Prostate gland (tissue), 2 donors: Measurements from ENCODE around the gene CHCHD3. TPM values are rescaled to one million over a fixed set of nuclear protein-coding genes. Genes with fewer than 3 reads are reported as not detected.

ENCODE experiments used
- DNase-seq: peaks from one replicate; pipeline ENCODE4 v3.0.0-alpha.2; 2019; ENCODE audit warnings: low spot score
- H3K27ac ChIP-seq, 2 donors: fragments of 200-600 bp; sonication (generic); 2 replicates each; pipeline ENCODE4 v1.5.1; 2017 to 2019
- H3K27me3 ChIP-seq: fragments of 200-600 bp; sonication (generic); replicated peaks from 2 replicates; pipeline ENCODE4 v1.5.1; 2019; ENCODE audit not compliant: insufficient read depth
- H3K36me3 ChIP-seq, 2 donors: fragments of 200-600 bp; sonication (generic); 1 replicate in 1 of 2; 2 replicates in 1 of 2; pipeline versions ENCODE4 v1.5.1 to v1.8.1; 2017 to 2019
- H3K4me1 ChIP-seq: fragments of 200-600 bp; sonication (generic); replicated peaks from 2 replicates; pipeline ENCODE4 v1.5.1; 2019
- H3K4me3 ChIP-seq, 2 donors: fragments of 200-600 bp; sonication (generic); 2 replicates each; pipeline ENCODE4 v1.5.1; 2017 to 2019
- H3K9me3 ChIP-seq: fragments of 200-600 bp; sonication (generic); 2 replicates; pipeline ENCODE4 v1.5.1; 2017
- CTCF ChIP-seq, 4 experiments: fragments of 200-600 bp in 2 of 4; fragments of 450-650 bp in 2 of 4; sonication (generic) in 2 of 4; IDR thresholded peaks; 1 replicate in 3 of 4; 2 replicates in 1 of 4; pipeline ENCODE4 v1.5.1; 2016 to 2019; ENCODE audit warnings: antibody characterized with exemption in 4 of 4, mild to moderate bottlenecking in 2 of 4, moderate library complexity in 2 of 4
- POLR2A ChIP-seq: fragments of 450-650 bp; IDR thresholded peaks from one replicate; pipeline ENCODE4 v1.6.1; 2016; ENCODE audit warnings: antibody characterized with exemption, mild to moderate bottlenecking
- POLR2AphosphoS5 ChIP-seq: sonication (generic); formaldehyde crosslinking; IDR thresholded peaks from one replicate; pipeline ENCODE4 v1.6.1; 2017; ENCODE audit warnings: antibody characterized with exemption
- WGBS: methylation state at CpG from one replicate; pipeline ENCODE4 v1.1.5; 2018; 5-methylcytosine and 5-hydroxymethylcytosine counted together
- intact Hi-C: fragments of 100-400 bp; cut with DNase I; formaldehyde crosslinking; loops from one replicate; pipeline ENCODE4 v1.14.2; 2022
- total RNA-seq, 2 donors: library from RNA; depleted of rRNA; stranded (reverse); fragments of >200 nt; gene quantifications; one replicate each; pipeline ENCODE4 v1.1.0, GENCODE V29; 2016

Gene CHCHD3
- total RNA-seq, 2 donors from 2014 or later, result 33.2 to 40.9 TPM

- TF ChIP-seq CTCF (IDR thresholded peaks at IDR 0.05) (no peak), POLR2A (no peak)
- H3K9me3 ChIP-seq, result no peaks in the 10 kb centered on the region
- intact Hi-C loops, result no loop called here
- no peak overlapping the region for H3K4me3 ChIP-seq
- H3K4me1 ChIP-seq, result no peaks in the 10 kb centered on the region
- no peaks in the 10 kb centered on the region for H3K36me3 ChIP-seq
- H3K27me3 ChIP-seq, result no peaks in the 10 kb centered on the region
- WGBS, result 76% methylated on average over 4 of the region's 4 CpGs
- no peak overlapping the region for H3K27ac ChIP-seq
- DNase-seq, result no peak
These were observed 33.3 kb downstream of the CHCHD3 start for GRCh38 chr7:133048589-133048988.

GRCh38 chr7:133047321-133047720 is 34.6 kb downstream of the CHCHD3 start:
- no peak for TF ChIP-seq CTCF (IDR thresholded peaks at IDR 0.05)
- no peak for TF ChIP-seq POLR2A
- TF ChIP-seq POLR2AphosphoS5, result no peak
- Histone ChIP-seq H3K4me3 (no peak overlapping the region), H3K27ac (no peak overlapping the region), H3K36me3 (no peaks in the 10 kb centered on the region), H3K27me3 (no peaks in the 10 kb centered on the region), H3K4me1 (no peaks in the 10 kb centered on the region), H3K9me3 (no peaks in the 10 kb centered on the region)
- intact Hi-C loops, result no loop called here
- 45% methylated on average over 2 of the region's 2 CpGs for WGBS
- no peak for DNase-seq

DNA sequence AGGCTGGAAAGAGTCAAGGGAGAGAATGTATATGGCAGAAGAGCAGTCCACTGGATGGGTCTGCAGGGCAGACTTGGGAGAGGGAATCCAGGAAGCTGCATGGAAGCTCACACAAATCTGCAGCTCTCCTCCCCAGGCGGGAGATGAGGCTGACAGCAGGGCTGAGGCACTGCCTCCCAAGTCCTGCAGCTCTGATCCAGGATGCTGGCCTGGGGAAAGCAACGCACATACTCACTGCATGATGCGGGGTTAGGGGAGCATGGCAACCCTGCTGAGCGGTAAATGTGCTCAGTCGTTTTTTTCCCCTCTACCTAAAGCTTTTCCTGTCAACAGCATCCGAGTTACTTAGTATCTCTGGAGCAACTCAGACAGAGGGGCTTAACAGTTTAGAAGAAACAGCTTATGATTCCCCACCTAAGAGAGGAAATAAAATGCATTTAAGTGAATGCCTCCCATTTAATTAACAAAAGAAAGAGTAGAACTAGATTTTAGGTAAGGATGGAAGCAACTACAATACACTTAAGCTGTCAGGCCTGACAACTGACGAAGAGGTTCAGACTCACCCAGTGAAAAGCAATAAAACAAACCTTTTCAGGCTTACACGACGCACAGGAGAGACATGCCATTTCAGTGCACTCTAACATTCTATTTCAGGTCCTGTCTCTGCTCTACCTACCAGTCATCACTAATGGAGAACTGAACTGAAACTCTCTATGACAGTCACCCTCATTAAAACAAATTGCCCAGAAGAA is 37.0 kb downstream of the CHCHD3 start:
- no peaks in the 10 kb centered on the region for H3K4me1 ChIP-seq
- H3K27ac ChIP-seq, result no peak overlapping the region
- H3K4me3 ChIP-seq, result no peak overlapping the region
- H3K9me3 ChIP-seq, result no peaks in the 10 kb centered on the region
- TF ChIP-seq POLR2A, result no peak
- intact Hi-C loops, result no loop called here
- 84% methylated on average over 9 of the region's 9 CpGs for WGBS
- DNase-seq, result no peak
- H3K27me3 ChIP-seq, result no peaks in the 10 kb centered on the region
- H3K36me3 ChIP-seq, result no peaks in the 10 kb centered on the region

DNA sequence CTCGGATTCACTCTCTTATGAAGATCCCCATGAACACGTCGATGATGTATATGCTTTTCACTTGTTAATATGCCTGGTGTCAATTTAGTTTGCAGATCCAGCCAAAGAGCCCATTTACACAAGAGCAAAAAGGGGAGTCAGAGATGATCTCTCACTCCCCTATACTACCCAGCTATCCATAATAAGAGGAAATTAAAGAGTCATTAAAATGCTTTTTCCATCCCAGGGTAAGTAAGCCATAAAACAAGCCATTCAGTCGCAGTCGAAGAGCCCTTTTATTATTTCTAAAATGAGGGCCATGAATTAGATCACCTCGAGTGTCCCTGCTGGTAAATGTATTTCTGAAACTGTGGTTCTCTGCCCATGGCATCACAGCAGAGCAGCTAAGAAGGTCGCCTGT is 41.2 kb downstream of the CHCHD3 start:
- intact Hi-C loops, result no loop called here
- 86% methylated on average over 7 of the region's 7 CpGs for WGBS
- DNase-seq, result no peak
- no peaks in the 10 kb centered on the region for H3K27me3 ChIP-seq
- TF ChIP-seq POLR2AphosphoS5, result no peak
- no peak for TF ChIP-seq CTCF (IDR thresholded peaks at IDR 0.05)
- no peak for TF ChIP-seq POLR2A
- no peak overlapping the region for H3K4me3 ChIP-seq
- H3K4me1 ChIP-seq, result no peaks in the 10 kb centered on the region
- no peaks in the 10 kb centered on the region for H3K36me3 ChIP-seq
- H3K9me3 ChIP-seq, result no peaks in the 10 kb centered on the region
- H3K27ac ChIP-seq, result no peak overlapping the region

GRCh38 chr7:133040178-133040577 is 41.7 kb downstream of the CHCHD3 start:
- H3K36me3 ChIP-seq, result no peaks in the 10 kb centered on the region
- intact Hi-C loops, result no loop called here
- H3K4me1 ChIP-seq, result no peaks in the 10 kb centered on the region
- H3K27me3 ChIP-seq, result no peaks in the 10 kb centered on the region
- DNase-seq, result no peak
- TF ChIP-seq POLR2AphosphoS5, result no peak
- no peak for TF ChIP-seq POLR2A
- H3K27ac ChIP-seq, result no peak overlapping the region
- WGBS, result 94% methylated on average over 1 of the region's 1 CpG
- H3K4me3 ChIP-seq, result no peak overlapping the region
- no peaks in the 10 kb centered on the region for H3K9me3 ChIP-seq

DNA sequence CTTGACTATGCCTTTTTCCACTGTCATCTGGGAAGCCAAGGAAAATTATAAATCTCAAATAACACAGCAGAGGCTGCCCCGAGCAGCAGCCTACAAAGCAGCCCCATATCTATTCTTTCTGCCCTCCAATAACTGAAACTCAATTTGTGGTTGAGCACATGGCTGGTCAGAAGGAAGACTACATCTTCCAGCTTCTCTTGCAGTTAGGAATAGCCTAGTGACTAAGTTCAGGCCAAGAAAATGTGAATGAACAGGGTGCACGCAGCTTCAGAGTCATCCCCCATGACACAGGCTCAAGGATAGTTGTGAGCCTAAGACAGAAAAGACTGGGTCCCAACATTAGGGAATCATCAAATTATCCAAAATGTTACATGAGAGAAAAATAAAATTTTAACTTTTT is 42.3 kb downstream of the CHCHD3 start:
- H3K4me1 ChIP-seq, result no peaks in the 10 kb centered on the region
- TF ChIP-seq POLR2AphosphoS5 (no peak), POLR2A (no peak), CTCF (IDR thresholded peaks at IDR 0.05) (no peak)
- H3K4me3 ChIP-seq, result no peak overlapping the region
- 93% methylated on average over 2 of the region's 2 CpGs for WGBS
- no peaks in the 10 kb centered on the region for H3K36me3 ChIP-seq
- H3K9me3 ChIP-seq, result no peaks in the 10 kb centered on the region
- intact Hi-C loops, result no loop called here
- no peak for DNase-seq
- no peaks in the 10 kb centered on the region for H3K27me3 ChIP-seq
- no peak overlapping the region for H3K27ac ChIP-seq
